SW480 (cell line): ENCODE results near the gene METTL26.
"Not testable (repeated sequence)": the region's sequence is repeated elsewhere in the genome, so short reads cannot be mapped to it uniquely, and the experiment has no call there.

ENCODE experiments used
- DNase-seq: peaks from one replicate; pipeline ENCODE4 v3.0.0-alpha.2; 2016; ENCODE audit warnings: low spot score

METTL26 gene

GRCh38 chr16:625117-625976 lies 10.8 kb downstream of the METTL26 start:
- DNase-seq, result no peak

GRCh38 chr16:624526-625070 lies 11.5 kb downstream of the METTL26 start:
- DNase-seq, result no peak

GRCh38 chr16:622920-623280 lies 13.2 kb downstream of the METTL26 start:
- no peak for DNase-seq

- DNase-seq, result no peak
Measured at GRCh38 chr16:621526-622105, 14.5 kb downstream of the METTL26 start.

- DNase-seq, result no peak
Measured at GRCh38 chr16:620700-621525, 15.2 kb downstream of the METTL26 start.

GRCh38 chr16:619476-620100 lies 16.5 kb downstream of the METTL26 start:
- DNase-seq, result no peak

GRCh38 chr16:617855-618254 lies 18.2 kb downstream of the METTL26 start:
- no peak for DNase-seq

- DNase-seq, result no peak
Measured at GRCh38 chr16:616733-617586, 19.1 kb downstream of the METTL26 start.

- no peak for DNase-seq
Measured at GRCh38 chr16:615122-615521, 21.0 kb downstream of the METTL26 start.

- DNase-seq, result no peak
Measured at GRCh38 chr16:610513-611381, 25.4 kb downstream of the METTL26 start.

GRCh38 chr16:609984-610383 lies 26.1 kb downstream of the METTL26 start:
- no peak for DNase-seq

- DNase-seq, result no peak
Measured at GRCh38 chr16:609316-609715, 26.8 kb downstream of the METTL26 start.

GRCh38 chr16:608019-608418 lies 28.1 kb downstream of the METTL26 start:
- DNase-seq, result no peak

- no peak for DNase-seq
Measured at GRCh38 chr16:606656-607307, 29.3 kb downstream of the METTL26 start.

- DNase-seq, result no peak
Measured at GRCh38 chr16:603933-604332, 32.2 kb downstream of the METTL26 start.

- DNase-seq, result no peak
Measured at GRCh38 chr16:600781-601180, 35.3 kb downstream of the METTL26 start.

GRCh38 chr16:598823-599739 lies 37.0 kb downstream of the METTL26 start:
- no peak for DNase-seq

GRCh38 chr16:597655-598054 lies 38.5 kb downstream of the METTL26 start:
- DNase-seq, result not testable (repeated sequence)

- no peak for DNase-seq
Measured at GRCh38 chr16:596736-597060, 39.4 kb downstream of the METTL26 start.
